HCT116 (cell line): ENCODE measurements around the gene ARHGAP42.

Source experiments
- EZH2 ChIP-seq: fragments of 200-600 bp; sonication (generic); IDR thresholded peaks from 2 replicates; pipeline ENCODE4 v1.6.1; 2017; ENCODE audit warnings: antibody characterized with exemption, mixed run types
- POLR2A ChIP-seq: IDR thresholded peaks from 2 replicates; pipeline ENCODE4 v1.7.0; 2011; ENCODE audit warnings: borderline replicate concordance; ENCODE audit not compliant: insufficient read depth, insufficient read length; ENCODE audit errors: extremely low read depth
- SIN3A ChIP-seq: IDR thresholded peaks from 2 replicates; pipeline ENCODE4 v1.6.1; 2012; ENCODE audit warnings: low read depth

DNA sequence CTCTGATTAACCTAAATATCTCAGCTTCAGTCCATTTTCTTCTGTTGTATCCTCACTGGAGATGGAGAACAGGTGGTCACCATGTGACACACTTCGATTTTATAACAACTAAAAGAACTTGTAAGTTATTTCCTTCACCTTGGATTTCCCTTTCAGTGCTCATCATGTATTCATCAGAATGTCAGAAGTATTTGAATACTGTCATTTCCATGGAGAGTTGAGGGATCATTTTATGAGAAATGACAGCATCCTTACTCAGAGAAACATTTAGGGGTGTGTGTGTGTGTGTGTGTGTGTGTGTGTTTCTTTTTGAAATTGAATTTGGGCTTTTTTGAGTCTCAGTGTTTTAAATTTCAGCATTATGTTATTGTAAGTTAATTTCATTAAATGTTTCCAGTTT is 205.8 kb downstream of the ARHGAP42 start:
- TF ChIP-seq SIN3A (no peak), POLR2A (no peak), EZH2 (no peak)
